ENCODE measurements around the gene KLF7.

The KLF7 gene

DNA sequence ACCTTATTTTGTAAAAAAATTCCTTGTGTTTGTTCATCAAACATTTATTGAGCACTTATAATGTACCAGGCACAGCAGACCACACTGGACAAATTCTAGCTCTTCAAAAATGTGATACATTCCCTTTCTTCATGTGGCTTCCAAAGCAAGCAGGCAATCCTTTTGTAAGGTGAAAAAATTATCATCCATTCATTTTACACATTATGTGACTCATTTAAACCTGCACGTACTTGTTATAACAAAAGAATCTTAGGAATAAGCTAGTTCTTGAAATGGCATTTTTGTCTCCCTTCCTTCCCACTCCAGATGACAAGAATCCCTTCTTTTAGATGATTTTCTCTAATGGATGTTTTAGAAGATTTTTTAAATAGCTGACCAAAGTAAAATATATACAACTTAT, 104.6 kb downstream of the KLF7 start:
- DNase-seq (ENCODE audit: extremely low spot score), result no peak
- ChIA-PET POLR2A (no interaction called here), CTCF (interaction anchor here (0.8 to 4.1 kb wide), 2 partner anchors 10 to 13 kb away, joined by 3 to 23 read pairs; no protein-coding TSS in a partner anchor)
- TF ChIP-seq, protein P1, sequence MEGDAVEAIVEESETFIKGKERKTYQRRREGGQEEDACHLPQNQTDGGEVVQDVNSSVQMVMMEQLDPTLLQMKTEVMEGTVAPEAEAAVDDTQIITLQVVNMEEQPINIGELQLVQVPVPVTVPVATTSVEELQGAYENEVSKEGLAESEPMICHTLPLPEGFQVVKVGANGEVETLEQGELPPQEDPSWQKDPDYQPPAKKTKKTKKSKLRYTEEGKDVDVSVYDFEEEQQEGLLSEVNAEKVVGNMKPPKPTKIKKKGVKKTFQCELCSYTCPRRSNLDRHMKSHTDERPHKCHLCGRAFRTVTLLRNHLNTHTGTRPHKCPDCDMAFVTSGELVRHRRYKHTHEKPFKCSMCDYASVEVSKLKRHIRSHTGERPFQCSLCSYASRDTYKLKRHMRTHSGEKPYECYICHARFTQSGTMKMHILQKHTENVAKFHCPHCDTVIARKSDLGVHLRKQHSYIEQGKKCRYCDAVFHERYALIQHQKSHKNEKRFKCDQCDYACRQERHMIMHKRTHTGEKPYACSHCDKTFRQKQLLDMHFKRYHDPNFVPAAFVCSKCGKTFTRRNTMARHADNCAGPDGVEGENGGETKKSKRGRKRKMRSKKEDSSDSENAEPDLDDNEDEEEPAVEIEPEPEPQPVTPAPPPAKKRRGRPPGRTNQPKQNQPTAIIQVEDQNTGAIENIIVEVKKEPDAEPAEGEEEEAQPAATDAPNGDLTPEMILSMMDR (IDR thresholded peaks at IDR 0.05; ENCODE audit: control extremely low read depth, extremely low read depth, low read depth, missing control alignments), result no peak

DNA sequence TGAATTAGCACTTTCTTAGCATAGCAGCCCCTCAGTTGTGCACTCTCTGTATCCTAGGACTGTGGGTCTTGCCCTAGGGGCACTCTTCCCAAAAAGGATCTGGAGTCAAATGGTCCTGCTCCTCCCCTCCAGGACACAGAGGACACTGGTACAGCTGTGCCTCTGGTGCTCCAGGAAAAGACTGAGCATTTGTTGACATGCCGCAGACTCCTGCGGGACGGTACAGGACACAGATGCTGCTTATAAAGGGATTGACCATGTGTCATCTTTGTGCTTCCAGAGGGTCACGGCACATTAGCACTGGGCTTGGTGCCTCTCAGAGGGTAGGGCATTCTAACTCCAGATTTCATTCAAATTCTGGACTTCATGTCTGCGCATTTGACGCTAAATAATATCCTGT, 110.5 kb downstream of the KLF7 start:
- TF ChIP-seq, protein P1 (IDR thresholded peaks at IDR 0.05; ENCODE audit: control extremely low read depth, extremely low read depth, low read depth, missing control alignments), result no peak
- DNase-seq (ENCODE audit: extremely low spot score), result no peak
- ChIA-PET CTCF (no interaction called here), POLR2A (no interaction called here)

DNA sequence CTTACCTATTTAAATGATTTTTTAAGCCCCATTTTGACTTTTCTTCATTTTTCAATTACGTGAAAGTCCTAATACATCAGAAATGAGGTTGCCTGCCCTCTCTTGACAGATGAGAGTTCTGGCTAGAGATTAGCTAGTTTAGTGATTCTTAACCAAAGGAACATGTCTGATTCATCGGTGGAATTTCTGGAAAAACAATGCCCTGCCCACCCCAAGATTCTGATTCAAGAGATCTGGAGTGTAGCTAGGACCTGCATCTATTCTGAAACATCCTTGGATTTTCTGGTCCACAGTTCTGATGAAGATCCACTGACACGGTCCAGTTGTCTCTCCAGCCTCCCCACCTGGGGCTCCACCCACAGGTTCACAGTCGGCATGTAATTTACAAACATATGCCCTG, 111.2 kb downstream of the KLF7 start:
- no peak for DNase-seq (ENCODE audit: extremely low spot score)
- CTCF ChIA-PET, result no interaction called here
- TF ChIP-seq, protein P1 (IDR thresholded peaks at IDR 0.05; ENCODE audit: control extremely low read depth, extremely low read depth, low read depth, missing control alignments), result no peak
- POLR2A ChIA-PET, result no interaction called here

DNA sequence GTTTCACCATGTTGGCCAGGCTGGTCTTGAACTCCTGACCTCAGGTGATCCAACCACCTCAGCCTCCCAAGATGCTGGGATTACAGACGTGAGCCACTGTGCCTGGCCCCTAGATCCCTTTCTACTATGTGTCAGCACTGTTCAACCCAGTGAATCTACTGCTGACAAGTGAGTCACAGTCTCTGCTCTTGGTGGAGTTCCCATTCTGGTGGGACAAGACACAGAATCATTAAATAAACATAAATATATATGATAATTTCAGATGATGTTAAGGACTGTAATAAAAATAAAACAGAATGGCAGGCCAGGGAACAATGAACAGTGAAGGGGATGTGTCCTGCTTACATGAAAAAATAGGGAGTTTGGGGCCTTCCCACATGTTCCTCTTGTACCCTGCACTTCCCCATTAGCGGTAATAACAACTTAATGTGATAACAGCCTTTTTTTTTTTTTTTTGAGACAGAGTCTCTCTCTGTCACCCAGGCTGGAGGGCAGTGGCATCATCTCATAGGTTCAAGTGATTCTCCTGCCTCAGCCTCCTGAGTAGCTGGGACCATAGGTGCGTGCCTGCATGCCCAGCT, 114.3 kb downstream of the KLF7 start:
- ChIA-PET CTCF (interaction anchor here (1.6 kb wide), 1 partner anchor 9 kb away, joined by 3 read pairs; no protein-coding TSS in a partner anchor), POLR2A (no interaction called here)
- TF ChIP-seq, protein P1 (IDR thresholded peaks at IDR 0.05; ENCODE audit: control extremely low read depth, extremely low read depth, low read depth, missing control alignments), result no peak
- no peak for DNase-seq (ENCODE audit: extremely low spot score)

DNA sequence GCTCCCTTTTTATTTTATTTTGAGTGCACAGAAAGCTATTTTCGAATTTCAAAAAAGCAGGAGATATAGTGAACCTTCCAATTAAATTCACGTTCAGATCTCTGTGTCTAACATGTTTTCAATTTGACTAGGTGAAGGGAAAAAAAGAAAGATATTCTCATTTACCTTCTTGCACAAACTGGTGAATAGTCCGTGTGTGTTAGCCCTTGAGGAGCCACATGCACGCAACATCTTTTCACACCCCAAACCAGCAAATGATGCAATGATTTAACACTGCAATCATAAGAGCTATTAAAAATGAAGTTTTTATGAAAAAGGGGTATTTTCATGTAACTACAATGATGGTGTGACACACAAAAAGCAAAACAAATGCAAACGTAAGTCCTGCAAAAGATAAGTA, 116.6 kb downstream of the KLF7 start:
- ChIA-PET CTCF (interaction anchor here (0.8 kb wide), 1 partner anchor 18 kb away, joined by 3 read pairs; no protein-coding TSS in a partner anchor), POLR2A (no interaction called here)
- TF ChIP-seq, protein P1 (IDR thresholded peaks at IDR 0.05; ENCODE audit: control extremely low read depth, extremely low read depth, low read depth, missing control alignments), result no peak
- DNase-seq (ENCODE audit: extremely low spot score), result no peak

DNA sequence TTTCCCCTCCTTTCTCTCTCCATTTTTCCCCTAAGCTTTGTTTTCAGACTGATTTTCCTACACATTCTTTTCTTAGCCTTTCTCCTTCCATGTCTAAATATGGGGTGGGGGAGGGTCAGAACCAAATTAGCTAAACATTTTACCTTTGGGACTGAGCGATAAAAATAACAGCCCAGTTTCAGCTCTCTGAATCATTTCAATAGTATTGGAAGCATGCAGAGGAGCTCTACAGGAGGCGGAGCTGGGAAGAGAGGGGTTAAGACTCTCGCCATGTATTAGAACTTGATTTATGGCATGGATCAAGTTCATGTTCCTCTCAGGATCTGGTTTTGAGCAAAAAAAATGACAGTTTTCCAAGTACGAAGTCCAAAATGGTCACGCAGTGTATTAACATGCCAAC, 117.3 kb downstream of the KLF7 start:
- TF ChIP-seq, protein P1 (IDR thresholded peaks at IDR 0.05; ENCODE audit: control extremely low read depth, extremely low read depth, low read depth, missing control alignments), result no peak
- POLR2A ChIA-PET, result no interaction called here
- no peak for DNase-seq (ENCODE audit: extremely low spot score)
- CTCF ChIA-PET, result interaction anchor here (0.8 kb wide), 1 partner anchor 19 kb away, joined by 3 read pairs; no protein-coding TSS in a partner anchor
